NCI-H226 (cell line): ENCODE results near the gene NLRC3.
A peak's percentile ranks its signal among the peaks of the same experiment; 100 is the strongest.
"Not testable (repeated sequence)": the region's sequence is repeated elsewhere in the genome, so short reads cannot be mapped to it uniquely, and the experiment has no call there.

ENCODE experiments used
- DNase-seq: peaks from one replicate; pipeline ENCODE4 v3.0.0-alpha.2; 2015

Gene NLRC3

GRCh38 chr16:3511286-3512180 lies 65.7 kb downstream of the NLRC3 start:
- no peak for DNase-seq

- DNase-seq: no peak
Measured at GRCh38 chr16:3510416-3510815, 66.8 kb downstream of the NLRC3 start.

- DNase-seq: peak; percentile 58
Measured at GRCh38 chr16:3509470-3509928, 67.7 kb downstream of the NLRC3 start.

DNA sequence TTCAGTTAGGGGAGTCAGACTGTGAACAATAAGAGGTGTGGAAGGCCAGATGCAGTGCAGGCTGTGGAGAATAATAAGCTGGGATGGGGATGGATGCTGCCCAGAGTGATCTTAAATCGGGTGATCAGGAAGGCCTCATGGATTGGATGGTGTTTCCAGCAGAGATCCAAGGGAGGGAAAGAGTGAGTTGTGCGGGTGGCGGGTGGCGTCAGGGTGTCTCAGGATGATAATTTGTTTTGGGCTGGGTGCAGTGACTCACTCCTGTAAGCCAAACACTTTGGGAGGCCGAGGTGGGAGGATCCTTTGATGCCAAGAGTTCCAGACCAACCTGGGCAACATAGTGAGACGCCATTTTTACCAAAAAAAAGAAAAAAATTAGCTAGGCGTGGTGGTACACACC lies 68.5 kb downstream of the NLRC3 start:
- no peak for DNase-seq

- no peak for DNase-seq
Measured at GRCh38 chr16:3503523-3503922, 73.7 kb downstream of the NLRC3 start.

DNA sequence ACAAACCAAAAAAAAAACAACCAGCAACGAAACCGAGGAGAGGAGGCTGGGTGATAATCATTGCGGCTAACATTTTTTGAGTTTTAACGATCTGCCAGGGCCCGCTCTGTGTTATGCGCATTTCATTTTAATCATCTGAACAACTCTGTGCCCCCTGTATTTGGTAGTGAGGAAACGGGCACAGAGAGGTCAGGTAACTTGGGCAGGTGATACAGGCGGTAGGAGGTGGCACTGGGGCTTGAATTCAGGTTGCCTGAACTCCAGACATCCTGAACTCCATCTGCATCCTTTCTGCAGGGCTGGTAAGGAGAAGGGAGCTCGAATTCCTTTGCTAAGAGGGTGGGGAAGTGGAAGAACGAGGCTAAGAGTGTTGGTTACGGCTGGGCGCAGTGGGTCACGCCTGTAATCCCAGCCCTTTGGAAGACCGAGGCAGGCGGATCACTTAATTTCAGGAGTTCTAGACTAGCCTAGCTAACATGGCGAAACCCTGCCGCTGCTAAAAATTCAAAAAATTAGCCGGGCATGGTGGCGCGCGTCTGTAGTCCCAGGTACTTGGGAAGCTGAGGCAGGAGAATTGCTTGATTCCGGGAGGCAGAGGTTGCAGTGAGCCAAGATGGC lies 75.3 kb downstream of the NLRC3 start:
- DNase-seq: no peak

- not testable (repeated sequence) for DNase-seq
Measured at GRCh38 chr16:3501412-3501761, 75.8 kb downstream of the NLRC3 start.

DNA sequence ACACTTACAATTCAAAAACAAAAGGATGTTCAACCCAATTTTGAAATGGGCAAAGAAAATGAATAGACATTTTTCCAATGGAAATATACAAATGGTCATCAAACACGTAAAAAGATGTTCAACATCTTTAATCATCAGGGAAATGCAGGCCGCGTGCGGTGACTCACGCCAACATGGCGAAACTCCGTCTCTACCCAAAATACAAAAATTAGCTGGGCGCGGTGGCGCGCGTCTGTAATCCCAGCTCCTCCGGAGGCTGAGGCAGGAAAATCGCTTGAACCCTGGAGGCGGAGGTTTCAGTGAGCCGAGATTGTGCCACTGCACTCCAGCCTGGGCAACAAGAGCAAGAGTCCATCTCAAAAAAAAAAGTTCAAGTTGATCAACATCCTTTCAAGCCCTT lies 78.2 kb downstream of the NLRC3 start:
- DNase-seq: no peak

DNA sequence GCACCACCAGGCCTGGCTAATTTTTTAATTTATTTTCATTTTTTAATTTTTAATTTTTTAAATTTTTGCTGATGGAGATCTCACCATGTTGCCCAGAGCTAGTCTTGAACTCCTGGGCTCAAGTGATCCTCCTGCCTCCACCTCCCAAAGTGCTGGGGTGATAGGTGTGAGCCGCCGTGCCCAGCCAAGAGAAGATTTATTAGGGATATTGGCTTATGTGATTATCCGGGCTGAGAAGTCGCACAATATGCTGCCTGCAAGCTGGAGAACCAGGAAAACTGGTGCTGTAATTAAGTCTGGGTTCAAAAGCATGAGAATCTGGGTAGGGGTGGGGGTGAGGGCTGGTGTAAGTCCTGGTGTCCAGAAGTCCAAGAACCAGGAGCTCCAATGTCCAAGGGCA lies 79.4 kb downstream of the NLRC3 start:
- no peak for DNase-seq

DNA sequence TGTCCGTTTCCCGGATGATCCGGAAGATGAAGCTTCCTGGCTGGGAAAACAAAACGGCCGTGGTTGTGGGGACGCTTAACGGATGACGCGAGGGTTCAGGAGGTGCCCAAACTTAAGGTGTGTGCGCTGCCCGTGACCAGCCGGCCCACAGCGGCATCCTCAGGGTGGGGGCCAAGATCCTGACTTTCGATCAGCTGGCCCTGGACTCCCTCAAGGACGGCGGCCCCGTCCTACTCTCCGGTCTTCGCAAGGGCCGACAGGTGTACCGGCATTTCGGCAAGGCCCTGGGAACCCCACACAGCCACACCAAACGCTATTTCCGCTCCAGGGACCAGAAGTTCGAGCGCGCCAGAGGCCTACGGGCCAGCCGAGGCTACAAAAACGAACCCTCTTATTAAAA lies 80.8 kb downstream of the NLRC3 start:
- no peak for DNase-seq

DNA sequence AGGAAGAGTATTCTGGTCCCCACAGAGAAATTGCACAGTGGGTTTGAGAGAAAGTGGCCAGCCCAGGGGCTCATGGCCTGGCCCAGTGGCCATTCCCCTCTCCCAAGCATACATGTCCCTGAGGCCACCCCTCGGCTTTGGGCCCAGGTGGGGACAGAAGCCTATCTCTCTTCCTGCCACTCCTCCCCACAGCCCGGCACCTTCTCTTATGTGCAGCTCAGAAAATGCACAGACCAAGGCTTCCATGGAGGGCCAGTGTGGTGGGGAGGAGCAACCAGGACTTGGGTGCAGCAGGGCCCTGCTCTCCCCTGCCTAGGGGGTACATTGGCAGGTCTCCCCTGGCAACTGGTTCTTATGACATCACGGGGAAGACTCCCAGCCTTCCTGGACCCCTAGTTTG lies 82.0 kb downstream of the NLRC3 start, which contains the start of gene C16orf90:
Gene C16orf90 (minus strand): TSS at position 314 of the 400 bp plus-strand sequence. CDS start 68 bp downstream, at position 246.
- no peak for DNase-seq

GRCh38 chr16:3494386-3494973 lies 82.7 kb downstream of the NLRC3 start:
- DNase-seq: no peak

DNA sequence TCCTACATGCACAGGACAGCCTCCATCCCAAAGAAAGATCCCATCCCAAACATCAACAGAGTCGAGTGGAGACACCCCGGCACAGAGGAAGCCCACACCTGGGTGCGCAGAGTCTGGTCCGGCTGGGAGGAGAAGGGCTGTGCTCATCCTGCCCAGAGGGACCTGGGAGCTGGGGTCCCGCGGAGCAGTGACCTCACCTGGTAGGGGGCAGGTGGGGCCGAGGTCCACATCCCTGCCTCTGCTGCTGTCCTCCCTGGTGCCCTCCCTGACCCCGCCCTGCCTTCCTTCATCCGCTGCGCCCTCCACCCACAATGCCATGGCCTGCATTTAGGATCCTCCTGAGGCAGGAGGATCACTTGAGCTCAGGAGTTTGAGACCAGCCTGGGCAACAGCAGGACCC lies 84.8 kb downstream of the NLRC3 start:
- DNase-seq: no peak

- no peak for DNase-seq
Measured at GRCh38 chr16:3490911-3491629, 86.1 kb downstream of the NLRC3 start.
